Activated naive CD4-positive, alpha-beta T cell treated with anti-CD3 and anti-CD28 coated beads, Interleukin-2, amount 50 U/mL, for 24 hours (primary cell): Measurements from ENCODE around the gene UBE2N.
"Not testable (repeated sequence)": the region's sequence is repeated elsewhere in the genome, so short reads cannot be mapped to it uniquely, and the experiment has no call there.

Source experiments
- H3K27ac Mint-ChIP-seq: one replicate; pipeline ENCODE4 v1.8.0; 2021; ENCODE audit warnings: mild to moderate bottlenecking, mixed read lengths
- H3K27me3 Mint-ChIP-seq: one replicate; pipeline ENCODE4 v1.8.0; 2021; ENCODE audit warnings: mixed read lengths
- H3K36me3 Mint-ChIP-seq: one replicate; pipeline ENCODE4 v1.8.0; 2021; ENCODE audit warnings: mixed read lengths
- H3K4me1 Mint-ChIP-seq: one replicate; pipeline ENCODE4 v1.8.0; 2021; ENCODE audit warnings: mixed read lengths
- H3K4me3 Mint-ChIP-seq: one replicate; pipeline ENCODE4 v1.8.0; 2021; ENCODE audit warnings: mild to moderate bottlenecking, mixed read lengths
- H3K9me3 Mint-ChIP-seq: one replicate; pipeline ENCODE4 v1.8.0; 2021; ENCODE audit warnings: mixed read lengths

UBE2N gene

GRCh38 chr12:93429448-93429847 lies 12.3 kb downstream of the UBE2N start:
- Mint-ChIP-seq H3K27ac (no peak overlapping the region), H3K9me3 (no peaks in the 10 kb centered on the region), H3K4me1 (peaks cover 94% of the 10 kb centered on the region), H3K36me3 (peaks cover 3% of the 10 kb centered on the region), H3K4me3 (no peak overlapping the region), H3K27me3 (no peaks in the 10 kb centered on the region)

GRCh38 chr12:93427779-93428564 lies 13.8 kb downstream of the UBE2N start:
- Mint-ChIP-seq H3K27ac (peak overlapping the region; percentile 88), H3K36me3 (peaks cover 3% of the 10 kb centered on the region), H3K4me1 (peaks cover 93% of the 10 kb centered on the region), H3K9me3 (no peaks in the 10 kb centered on the region), H3K27me3 (no peaks in the 10 kb centered on the region), H3K4me3 (peak overlapping the region; percentile 62)

DNA sequence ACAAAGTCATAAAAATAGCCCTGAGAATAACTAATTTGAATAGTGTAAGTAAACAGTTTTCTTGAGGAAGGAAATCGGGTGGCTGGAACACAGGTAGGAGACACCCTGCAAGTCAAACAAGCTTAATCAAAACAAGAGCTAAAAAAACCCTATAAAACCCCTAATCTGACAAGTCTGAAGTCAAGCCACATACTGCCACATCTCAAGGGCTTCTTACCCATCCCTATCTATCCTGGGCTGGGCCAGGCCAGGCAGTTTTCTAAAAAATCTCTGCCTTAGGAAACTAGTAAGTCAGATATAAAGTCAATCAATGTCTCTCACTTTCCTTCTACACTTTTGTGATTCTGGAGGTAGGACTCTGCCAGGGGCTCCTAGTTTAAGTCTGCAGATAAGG lies 15.3 kb downstream of the UBE2N start:
- H3K27ac Mint-ChIP-seq = peak overlapping the region; percentile 43
- H3K4me3 Mint-ChIP-seq = peak overlapping the region; percentile 57
- H3K27me3 Mint-ChIP-seq = no peaks in the 10 kb centered on the region
- H3K9me3 Mint-ChIP-seq = no peaks in the 10 kb centered on the region
- no peaks in the 10 kb centered on the region for H3K36me3 Mint-ChIP-seq
- H3K4me1 Mint-ChIP-seq = peaks cover 94% of the 10 kb centered on the region

DNA sequence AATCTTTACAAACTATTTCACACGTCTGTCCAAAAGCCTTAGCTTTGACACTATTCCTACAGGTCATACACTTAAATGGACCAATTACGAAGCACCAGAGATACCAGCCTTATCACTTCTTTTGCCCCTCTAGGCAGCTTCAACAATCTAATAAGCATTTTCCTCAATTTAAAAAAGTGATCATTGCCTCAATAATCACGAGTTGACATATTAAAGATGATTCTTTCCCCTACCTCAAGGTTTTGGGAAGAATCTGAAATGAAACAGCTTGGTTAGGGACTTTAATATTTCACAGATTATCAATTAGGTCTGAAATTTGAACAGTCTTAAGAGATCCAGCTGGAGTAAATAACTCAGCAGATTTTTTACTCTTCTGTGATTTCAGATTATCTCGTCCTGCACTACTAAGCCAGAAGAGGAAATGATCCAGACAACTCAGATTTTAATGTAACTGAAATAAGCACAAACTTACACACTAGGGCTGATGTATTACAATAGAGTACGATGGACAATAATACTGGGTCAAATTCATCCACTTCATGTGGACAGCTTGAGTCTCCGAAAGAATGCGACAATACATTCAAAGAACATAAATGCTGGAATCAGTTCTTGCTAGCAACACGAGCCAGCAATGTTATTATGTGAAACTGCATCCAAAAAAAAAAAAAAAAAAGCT lies 15.9 kb downstream of the UBE2N start:
- peak overlapping the region; percentile 57 for H3K4me3 Mint-ChIP-seq
- H3K9me3 Mint-ChIP-seq = no peaks in the 10 kb centered on the region
- H3K27ac Mint-ChIP-seq = peak overlapping the region; percentile 61
- H3K36me3 Mint-ChIP-seq = no peaks in the 10 kb centered on the region
- H3K27me3 Mint-ChIP-seq = no peaks in the 10 kb centered on the region
- H3K4me1 Mint-ChIP-seq = peaks cover 93% of the 10 kb centered on the region

DNA sequence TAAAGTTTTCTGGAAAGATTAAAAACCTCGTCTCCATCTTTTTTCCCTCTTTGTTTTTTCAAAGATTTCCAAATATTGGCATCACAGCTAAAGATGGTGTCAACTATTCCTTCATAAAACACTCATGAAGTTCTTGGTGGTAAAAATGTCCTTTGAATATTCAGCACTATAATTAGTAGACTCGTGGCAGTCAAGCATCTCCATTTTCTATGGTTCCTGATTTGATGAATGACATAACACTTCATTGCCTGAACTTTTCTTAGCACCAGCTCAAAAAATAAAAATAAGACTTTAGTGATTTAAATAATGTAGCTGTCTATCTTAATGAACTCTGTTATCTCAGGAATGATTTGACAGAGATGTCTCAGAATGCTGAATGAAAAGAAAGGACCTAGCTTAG lies 19.7 kb downstream of the UBE2N start:
- peak overlapping the region; percentile 35 for H3K4me3 Mint-ChIP-seq
- H3K4me1 Mint-ChIP-seq = peaks cover 95% of the 10 kb centered on the region
- no peaks in the 10 kb centered on the region for H3K36me3 Mint-ChIP-seq
- no peaks in the 10 kb centered on the region for H3K9me3 Mint-ChIP-seq
- H3K27me3 Mint-ChIP-seq = no peaks in the 10 kb centered on the region
- H3K27ac Mint-ChIP-seq = peak overlapping the region; percentile 95

- H3K27ac Mint-ChIP-seq = peak overlapping the region; percentile 74
- H3K4me1 Mint-ChIP-seq = peaks cover 95% of the 10 kb centered on the region
- no peaks in the 10 kb centered on the region for H3K27me3 Mint-ChIP-seq
- no peak overlapping the region for H3K4me3 Mint-ChIP-seq
- peaks cover 4% of the 10 kb centered on the region for H3K36me3 Mint-ChIP-seq
- no peaks in the 10 kb centered on the region for H3K9me3 Mint-ChIP-seq
These were observed 22.2 kb downstream of the UBE2N start for GRCh38 chr12:93419388-93420034.

DNA sequence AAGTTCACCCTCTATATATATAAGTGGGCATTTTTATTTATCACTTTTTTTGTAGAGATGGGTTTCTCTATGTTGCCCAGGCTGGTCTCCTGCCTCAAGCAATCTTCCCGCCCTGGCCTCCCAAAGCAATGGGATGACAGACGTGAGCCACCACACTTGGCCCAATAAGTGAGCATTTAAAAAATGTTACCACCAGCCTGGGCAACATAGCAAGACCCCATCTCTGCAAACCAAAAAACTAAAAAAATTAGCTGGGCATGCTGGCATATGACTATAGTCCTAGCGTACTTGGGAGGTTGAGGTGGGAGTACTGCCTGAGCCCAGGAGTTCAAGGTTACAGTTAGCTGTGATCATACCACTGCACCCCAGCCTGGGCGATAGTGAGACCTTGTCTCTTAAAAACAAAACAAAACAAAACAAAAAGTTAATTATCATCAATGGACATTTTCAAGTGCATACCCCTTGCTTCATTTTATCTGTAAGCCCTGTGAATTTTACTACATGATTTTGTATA lies 23.7 kb downstream of the UBE2N start:
- H3K27me3 Mint-ChIP-seq = no peaks in the 10 kb centered on the region
- H3K4me1 Mint-ChIP-seq = peaks cover 94% of the 10 kb centered on the region
- H3K27ac Mint-ChIP-seq = no peak overlapping the region
- no peak overlapping the region for H3K4me3 Mint-ChIP-seq
- peaks cover 10% of the 10 kb centered on the region for H3K36me3 Mint-ChIP-seq
- no peaks in the 10 kb centered on the region for H3K9me3 Mint-ChIP-seq

GRCh38 chr12:93415723-93416464 lies 25.9 kb downstream of the UBE2N start:
- Mint-ChIP-seq H3K4me3 (peak overlapping the region; percentile 76), H3K27me3 (no peaks in the 10 kb centered on the region), H3K27ac (peak overlapping the region; percentile 95), H3K9me3 (no peaks in the 10 kb centered on the region), H3K4me1 (peaks cover 94% of the 10 kb centered on the region), H3K36me3 (peaks cover 11% of the 10 kb centered on the region)

DNA sequence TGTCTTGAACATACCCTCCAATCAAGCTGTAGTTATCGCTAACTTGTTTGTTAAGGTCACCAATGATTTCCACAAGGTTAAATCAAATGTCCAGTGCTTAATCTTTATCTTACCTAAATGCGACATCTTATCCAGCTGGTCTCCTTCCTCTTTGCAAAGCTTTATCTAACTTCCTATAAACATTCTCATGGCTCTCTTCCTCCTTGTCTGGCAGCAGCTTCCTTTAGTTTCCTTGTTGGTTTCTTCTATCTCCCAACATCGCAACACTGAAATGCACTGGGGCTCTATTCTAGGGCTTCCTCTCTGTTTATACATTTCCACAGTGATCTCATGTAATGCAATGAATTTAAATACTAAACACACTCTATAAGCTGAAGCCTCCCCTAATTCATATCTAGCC lies 28.7 kb downstream of the UBE2N start:
- Mint-ChIP-seq H3K27me3 (no peaks in the 10 kb centered on the region), H3K27ac (peak overlapping the region; percentile 87), H3K4me3 (peak overlapping the region; percentile 8), H3K9me3 (no peaks in the 10 kb centered on the region), H3K36me3 (peaks cover 13% of the 10 kb centered on the region), H3K4me1 (peaks cover 84% of the 10 kb centered on the region)

DNA sequence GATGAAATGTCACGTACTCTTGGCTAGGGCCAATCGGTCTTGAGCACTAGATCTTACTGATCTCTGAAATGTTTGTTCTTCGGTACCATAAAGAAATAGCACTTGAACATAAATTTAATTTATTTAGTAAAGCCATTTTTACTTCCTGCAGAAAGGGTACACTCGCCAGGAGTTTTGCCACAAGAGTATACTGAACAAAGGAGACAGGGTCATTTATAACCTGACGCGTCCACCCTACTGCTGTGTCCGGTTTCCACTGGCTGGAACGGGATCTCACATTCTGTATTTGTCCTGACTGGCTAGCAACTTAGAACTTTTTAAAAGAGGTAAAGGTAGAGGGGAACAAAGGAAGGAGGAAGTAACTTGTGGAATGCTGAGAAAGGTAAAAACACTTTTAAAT lies 29.4 kb downstream of the UBE2N start:
- Mint-ChIP-seq H3K4me3 (peak overlapping the region; percentile 28), H3K36me3 (peaks cover 13% of the 10 kb centered on the region), H3K4me1 (peaks cover 85% of the 10 kb centered on the region), H3K27ac (peak overlapping the region; percentile 92)
- H3K27me3 Mint-ChIP-seq, H3K9me3 Mint-ChIP-seq: not testable (repeated sequence)

GRCh38 chr12:93411060-93411459 lies 30.7 kb downstream of the UBE2N start:
- Mint-ChIP-seq H3K4me1 (peaks cover 80% of the 10 kb centered on the region), H3K4me3 (peak overlapping the region; percentile 21), H3K36me3 (peaks cover 16% of the 10 kb centered on the region), H3K27ac (peak overlapping the region; percentile 56)
- H3K27me3 Mint-ChIP-seq, H3K9me3 Mint-ChIP-seq: not testable (repeated sequence)

GRCh38 chr12:93409343-93410187 lies 32.2 kb downstream of the UBE2N start:
- not testable (repeated sequence) for H3K4me3 Mint-ChIP-seq, H3K27ac Mint-ChIP-seq, H3K27me3 Mint-ChIP-seq, H3K9me3 Mint-ChIP-seq
- Mint-ChIP-seq H3K4me1 (peaks cover 71% of the 10 kb centered on the region), H3K36me3 (peaks cover 17% of the 10 kb centered on the region)

DNA sequence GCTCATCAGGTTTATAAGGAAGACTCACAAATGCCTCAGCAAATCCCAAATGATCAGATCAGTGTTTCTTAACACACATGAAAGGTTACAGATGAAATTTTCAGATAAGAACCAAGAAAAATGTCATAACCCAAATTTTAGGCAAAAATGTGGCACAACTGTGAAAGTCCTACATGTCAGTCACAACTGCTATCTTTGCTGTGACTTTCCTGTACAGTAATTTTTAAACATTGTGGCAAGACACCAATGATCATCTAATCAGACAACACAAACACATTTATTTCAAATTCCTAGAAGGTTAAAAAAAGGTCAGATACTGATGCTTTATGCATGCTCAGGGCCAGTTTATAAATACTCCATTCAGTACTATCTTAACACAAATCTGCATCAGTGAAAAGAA lies 32.9 kb downstream of the UBE2N start:
- Mint-ChIP-seq H3K36me3 (peaks cover 16% of the 10 kb centered on the region), H3K4me1 (peaks cover 66% of the 10 kb centered on the region), H3K27ac (peak overlapping the region; percentile 27), H3K27me3 (no peaks in the 10 kb centered on the region), H3K9me3 (no peaks in the 10 kb centered on the region), H3K4me3 (no peak overlapping the region)

DNA sequence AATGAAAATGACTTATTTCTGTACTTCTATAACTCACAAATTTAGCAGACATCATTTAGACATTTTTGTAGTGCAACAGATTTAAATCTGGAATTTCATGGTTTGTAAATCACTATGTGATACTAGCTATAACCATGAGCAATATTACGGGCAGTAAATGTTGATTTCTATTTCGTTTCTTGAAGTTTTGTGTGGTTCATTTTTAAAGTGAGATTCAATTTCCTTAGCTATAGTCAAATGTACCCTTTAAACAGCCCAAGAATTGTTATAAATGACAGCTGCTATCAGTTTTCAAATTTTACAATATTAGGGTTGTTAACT lies 33.8 kb downstream of the UBE2N start:
- Mint-ChIP-seq H3K27ac (peak overlapping the region; percentile 47), H3K36me3 (peaks cover 12% of the 10 kb centered on the region), H3K27me3 (no peaks in the 10 kb centered on the region), H3K4me3 (no peak overlapping the region), H3K4me1 (peaks cover 57% of the 10 kb centered on the region), H3K9me3 (no peaks in the 10 kb centered on the region)
